Transverse colon (tissue), 4 donors: ENCODE results near the gene NEK10. TPM values are rescaled to one million over a fixed set of nuclear protein-coding genes. Genes with fewer than 3 reads are reported as not detected.

Experiments used
- DNase-seq: peaks from one replicate; pipeline ENCODE4 v3.0.0-alpha.2; 2019
- H3K27ac ChIP-seq, 4 donors: fragments of 200-600 bp; sonication (generic); 2 replicates each; pipeline ENCODE4 v1.5.1; 2016 to 2018; ENCODE audit warnings: inconsistent platforms in 4 of 4
- H3K27me3 ChIP-seq: fragments of 200-600 bp; sonication (generic); 2 replicates; pipeline ENCODE4 v1.5.1; 2017; ENCODE audit warnings: inconsistent platforms
- H3K36me3 ChIP-seq, 4 donors: fragments of 200-600 bp; sonication (generic); 2 replicates each; pipeline ENCODE4 v1.5.1; 2017 to 2019; ENCODE audit warnings: inconsistent platforms in 4 of 4
- H3K4me1 ChIP-seq, 4 donors: fragments of 200-600 bp; sonication (generic); 2 replicates each; pipeline ENCODE4 v1.5.1; 2017 to 2020; ENCODE audit warnings: inconsistent platforms in 4 of 4
- H3K4me3 ChIP-seq, 4 donors: fragments of 200-600 bp; sonication (generic); 1 replicate in 1 of 4; 2 replicates in 3 of 4; pipeline versions ENCODE4 v1.5.1 to v1.6.1; 2017 to 2019; ENCODE audit warnings: inconsistent platforms in 4 of 4
- H3K9me3 ChIP-seq, 2 donors: fragments of 200-600 bp; sonication (generic); 2 replicates each; pipeline ENCODE4 v1.5.1; 2017 to 2019; ENCODE audit warnings: inconsistent platforms in 2 of 2
- CTCF ChIP-seq, 5 experiments: fragments of 200-600 bp in 3 of 5; fragments of 450-650 bp in 2 of 5; sonication (generic) in 3 of 5; IDR thresholded peaks; 1 replicate in 2 of 5; 2 replicates in 3 of 5; pipeline ENCODE4 v1.5.1; 2016 to 2017; ENCODE audit warnings: antibody characterized with exemption in 5 of 5, inconsistent platforms in 3 of 5, mild to moderate bottlenecking in 2 of 5, moderate library complexity in 1 of 5
- EP300 ChIP-seq: sonication (generic); formaldehyde crosslinking; IDR thresholded peaks from one replicate; pipeline ENCODE4 v1.6.1; 2017; ENCODE audit warnings: antibody characterized with exemption, low read depth
- POLR2A ChIP-seq: fragments of 450-650 bp; IDR thresholded peaks from one replicate; pipeline ENCODE4 v1.6.1; 2016; ENCODE audit warnings: antibody characterized with exemption, mild to moderate bottlenecking, moderate library complexity
- POLR2AphosphoS5 ChIP-seq, 3 donors: sonication (generic); formaldehyde crosslinking; IDR thresholded peaks; one replicate each; pipeline ENCODE4 v1.6.1; 2016; ENCODE audit warnings: antibody characterized with exemption in 3 of 3
- WGBS, 2 donors: methylation state at CpG; one replicate each; pipeline ENCODE4 v1.1.5; 2018; ENCODE audit warnings: low coverage in 1 of 2; 5-methylcytosine and 5-hydroxymethylcytosine counted together
- in situ Hi-C, 4 donors: fragments of 200-750 bp; cut with MboI; loops; one replicate each; pipeline versions ENCODE4 v1.15.0 to v1.15.1; 2017; ENCODE audit warnings: low sequenced_read_pairs in 3 of 4, low pct_ligation_motif_present in 1 of 4, low pct_unique_long_range_greater_than_20kb in 1 of 4
- intact Hi-C: fragments of 100-400 bp; cut with DNase I; formaldehyde crosslinking; loops from one replicate; pipeline ENCODE4 v1.15.1; 2023; ENCODE audit warnings: low total_unique reads
- total RNA-seq, 4 donors: library from RNA; depleted of rRNA; stranded (reverse); fragments of >200 nt; gene quantifications; one replicate each; pipeline ENCODE4 v1.1.0, GENCODE V29; 2016

NEK10 gene
- total RNA-seq, 4 donors from 2014 or later = 1.1 to 3.2 (median 1.7) TPM

GRCh38 chr3:27391796-27392195 is 22.6 kb upstream of the NEK10 start:
- no peak overlapping the region for H3K4me3 ChIP-seq
- H3K27me3 ChIP-seq = no peaks in the 10 kb centered on the region
- 81 to 86% methylated on average over 1 of the region's 1 CpG for WGBS, 2 donors
- H3K36me3 ChIP-seq = peaks cover 0 to 38% (median 3%) of the 10 kb centered on the region in 4 donors
- DNase-seq = no peak
- H3K27ac ChIP-seq = no peak overlapping the region
- no peaks in the 10 kb centered on the region for H3K9me3 ChIP-seq
- no peaks in the 10 kb centered on the region for H3K4me1 ChIP-seq
- intact Hi-C loops (no loop called here), in situ Hi-C loops (no loop called here)
- no peak for TF ChIP-seq POLR2A

- intact Hi-C loops = no loop called here
- 70 to 84% methylated on average over 1 of the region's 1 CpG for WGBS, 2 donors
- in situ Hi-C loops = no loop called here
- Histone ChIP-seq H3K4me1 (no peaks in the 10 kb centered on the region), H3K27me3 (no peaks in the 10 kb centered on the region), H3K36me3 (peaks cover 0 to 32% (median 8%) of the 10 kb centered on the region in 4 donors), H3K4me3 (no peak overlapping the region), H3K27ac (no peak overlapping the region), H3K9me3 (no peaks in the 10 kb centered on the region)
- DNase-seq = no peak
- TF ChIP-seq POLR2AphosphoS5 (IDR thresholded peaks at IDR 0.05) = no peak
- no peak for TF ChIP-seq POLR2A
- TF ChIP-seq CTCF (IDR thresholded peaks at IDR 0.05) = no peak
- TF ChIP-seq EP300 = no peak
Observed at GRCh38 chr3:27387625-27388024, 18.4 kb upstream of the NEK10 start.

DNA sequence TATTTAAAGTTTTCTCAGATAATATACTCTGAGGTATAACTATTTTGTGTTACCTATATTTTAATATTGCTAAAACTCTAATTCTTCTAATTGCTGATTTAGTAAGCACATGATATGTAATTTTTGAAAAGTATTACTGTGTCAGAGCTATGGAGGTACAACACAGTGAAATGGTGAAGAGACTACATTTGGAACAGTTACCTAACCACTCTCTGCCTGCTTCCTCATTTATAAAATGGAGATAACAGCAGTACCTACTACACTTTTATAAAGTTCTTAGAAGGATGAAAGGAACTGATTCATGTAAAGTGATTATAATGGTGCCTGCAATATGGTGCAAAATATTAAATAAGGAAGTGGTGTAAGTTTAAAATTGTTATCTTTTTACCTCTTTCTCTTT is 16.3 kb upstream of the NEK10 start:
- no peak for TF ChIP-seq CTCF (IDR thresholded peaks at IDR 0.05)
- TF ChIP-seq POLR2AphosphoS5 (IDR thresholded peaks at IDR 0.05) = no peak
- no peak for TF ChIP-seq POLR2A
- TF ChIP-seq EP300 = no peak
- intact Hi-C loops (no loop called here), in situ Hi-C loops (no loop called here)
- Histone ChIP-seq H3K9me3 (no peaks in the 10 kb centered on the region), H3K27ac (no peak overlapping the region), H3K4me1 (no peaks in the 10 kb centered on the region), H3K4me3 (no peak overlapping the region), H3K27me3 (no peaks in the 10 kb centered on the region), H3K36me3 (peaks cover 0 to 27% (median 8%) of the 10 kb centered on the region in 4 donors)
- DNase-seq = no peak

- Histone ChIP-seq H3K36me3 (peaks cover 0 to 18% (median 8%) of the 10 kb centered on the region in 4 donors), H3K27ac (no peak overlapping the region), H3K27me3 (no peaks in the 10 kb centered on the region), H3K9me3 (no peaks in the 10 kb centered on the region), H3K4me3 (no peak overlapping the region), H3K4me1 (no peaks in the 10 kb centered on the region)
- WGBS, 2 donors = 95 to 100% methylated on average over 1 of the region's 1 CpG
- DNase-seq = no peak
- intact Hi-C loops = no loop called here
- in situ Hi-C loops = no loop called here
- TF ChIP-seq POLR2AphosphoS5 (IDR thresholded peaks at IDR 0.05) (no peak), CTCF (IDR thresholded peaks at IDR 0.05) (no peak), EP300 (no peak), POLR2A (no peak)
Observed at GRCh38 chr3:27384191-27384590, 15.0 kb upstream of the NEK10 start.
